GM12878 (cell line): ENCODE measurements around the gene ACTR5. TPM values are rescaled to one million over a fixed set of nuclear protein-coding genes. Genes with fewer than 3 reads are reported as not detected.

ENCODE experiments used
- ATAC-seq: fragments of 200-7000 bp; cut with Tn5 transposase; 3 replicates; pipeline ENCODE4 v1.9.1; 2020; ENCODE audit warnings: mild to moderate bottlenecking, moderate library complexity
- BruUV-seq: library from RNA; stranded (reverse); fragments of 400-500 nt; replicated peaks from 2 replicates; lab custom pipeline; 2021; lab: Mats Ljungman, UMichigan
- CTCF ChIA-PET: fragments of 300-600 bp; sonication (Branson Sonifier 250); formaldehyde crosslinking; extraction: SDS; loops from one replicate; lab custom pipeline; 2021; ENCODE audit warnings: inconsistent platforms; lab: Yijun Ruan, JAX
- POLR2A ChIA-PET: fragments of 350-600 bp; formaldehyde crosslinking; extraction: SDS; loops from one replicate; lab custom pipeline; 2021; ENCODE audit warnings: inconsistent platforms; lab: Charles Lee
- RAD21 ChIA-PET: fragments of 300-600 bp; sonication (Branson Sonifier 250); formaldehyde crosslinking; loops from one replicate; lab custom pipeline; 2023; ENCODE audit warnings: antibody characterized with exemption; ENCODE audit not compliant: unreplicated experiment; lab: Charles Lee
- SMC1A ChIA-PET: fragments of 300-600 bp; sonication (Branson Sonifier 250); formaldehyde crosslinking; loops from one replicate; lab custom pipeline; 2023; ENCODE audit not compliant: unreplicated experiment, uncharacterized antibody; lab: Charles Lee
- DNase-seq: peaks from one replicate; pipeline ENCODE4 v3.0.0-alpha.2; 2011; ENCODE audit warnings: low read depth, low spot score
- FAIRE-seq: peaks from 3 replicates; lab custom pipeline; 2011; peaks lifted over from hg19 to GRCh38; lab: Jason Lieb, UNC
- H2AFZ ChIP-seq: 2 replicates; pipeline ENCODE4 v1.6.0; 2011; ENCODE audit warnings: low read depth, low read length, control low read depth; ENCODE audit not compliant: control insufficient read depth
- H3K27ac ChIP-seq: 2 replicates; pipeline ENCODE4 v1.5.1; 2011; ENCODE audit warnings: control low read depth; ENCODE audit not compliant: control insufficient read depth, insufficient read depth
- H3K27me3 ChIP-seq, 2 experiments: replicated peaks in 1 of 2; 2 replicates each; pipeline versions ENCODE4 v1.6.0 to v1.6.1; 2011; ENCODE audit warnings: low read length in 1 of 2; ENCODE audit not compliant: control insufficient read depth in 2 of 2, insufficient read depth in 2 of 2
- H3K36me3 ChIP-seq, 2 experiments: 2 replicates each; pipeline ENCODE4 v1.5.1; 2011; ENCODE audit warnings: low read length in 1 of 2; ENCODE audit not compliant: control insufficient read depth in 2 of 2, insufficient read depth in 2 of 2
- H3K4me1 ChIP-seq: 2 replicates; pipeline ENCODE4 v1.6.1; 2011; ENCODE audit warnings: mild to moderate bottlenecking, low read length, moderate library complexity, mixed read lengths; ENCODE audit not compliant: control insufficient read depth, insufficient read depth
- H3K4me2 ChIP-seq: 2 replicates; pipeline ENCODE4 v1.6.0; 2011; ENCODE audit warnings: control low read depth; ENCODE audit not compliant: control insufficient read depth, insufficient read depth
- H3K4me3 ChIP-seq: fragments of 200-600 bp; sonication (generic); 2 replicates; pipeline ENCODE4 v1.5.1; 2016
- H3K79me2 ChIP-seq: 2 replicates; pipeline ENCODE4 v1.6.0; 2011; ENCODE audit warnings: low read length; ENCODE audit not compliant: control insufficient read depth, insufficient read depth
- H3K9ac ChIP-seq: 2 replicates; pipeline ENCODE4 v1.8.0; 2011; ENCODE audit warnings: low read length, control low read depth, mixed read lengths; ENCODE audit not compliant: control insufficient read depth, insufficient read depth
- H3K9me3 ChIP-seq: replicated peaks from 3 replicates; pipeline ENCODE4 v1.5.1; 2011; ENCODE audit warnings: mild to moderate bottlenecking, low read length; ENCODE audit not compliant: control insufficient read depth, insufficient read depth
- H4K20me1 ChIP-seq: 2 replicates; pipeline ENCODE4 v1.6.0; 2011; ENCODE audit not compliant: control insufficient read depth, insufficient read depth
- ASH2L ChIP-seq: fragments of 300-600, 200-600 bp; sonication (generic); IDR thresholded peaks from 2 replicates; pipeline ENCODE4 v1.6.1; 2017; ENCODE audit warnings: low read depth, mild to moderate bottlenecking, borderline replicate concordance
- E2F8 ChIP-seq: fragments of 450-650 bp; IDR thresholded peaks from 2 replicates; pipeline ENCODE4 v1.6.1; 2018; ENCODE audit warnings: mild to moderate bottlenecking, low read depth, moderate library complexity; ENCODE audit not compliant: partially characterized antibody
- SIN3A ChIP-seq: IDR thresholded peaks from 2 replicates; pipeline ENCODE4 v1.6.1; 2012; ENCODE audit warnings: low read depth, low read length, improper control_type of control experiment
- STAT3 ChIP-seq: IDR thresholded peaks from 2 replicates; pipeline ENCODE4 v1.6.1; 2011; ENCODE audit warnings: low read depth, low read length, improper control_type of control experiment
- WGBS: methylation state at CpG from one replicate; pipeline ENCODE4 v1.1.6; 2016; ENCODE audit warnings: low lambda C conversion rate; ENCODE audit not compliant: insufficient replicate concordance, insufficient coverage; ENCODE audit errors: missing lambda C conversion rate; 5-methylcytosine and 5-hydroxymethylcytosine counted together
- in situ Hi-C: fragments of 300-500 bp; cut with MboI; formaldehyde crosslinking; loops from 9 replicates; pipeline ENCODE4 v1.14.3; 2018; ENCODE audit warnings: mixed read lengths
- intact Hi-C: fragments of 100-400 bp; cut with micrococcal nuclease; formaldehyde crosslinking; loops from one replicate; pipeline ENCODE4 v1.14.2; 2022; ENCODE audit not compliant: unreplicated experiment
- polyA plus RNA-seq, 11 experiments: library from polyadenylated mRNA; depleted of rRNA in 4 of 11; unstranded in 6 of 11; stranded (reverse) in 5 of 11; fragments of >200 nt; fragmentation: Nextera tagmentation in 4 of 11; fragmentation: Illumina TruSeq in 1 of 11; extraction: Ambion mirVana in 4 of 11; extraction: Trizol in 1 of 11; gene quantifications; 1 replicate in 1 of 11; 2 replicates in 10 of 11; pipeline versions ENCODE4 v1.2.1 to v1.2.3, GENCODE V29; 2011 to 2016; ENCODE audit warnings: inconsistent platforms in 2 of 11, missing spikeins in 2 of 11, low read depth in 1 of 11
- total RNA-seq, 4 experiments: library from RNA; depleted of rRNA in 3 of 4; stranded (reverse); fragments of >200 nt in 3 of 4; fragmentation: Illumina TruSeq in 1 of 4; extraction: Trizol in 1 of 4; gene quantifications; 2 replicates each; pipeline versions ENCODE4 v1.2.1 to v1.2.3, GENCODE V29; 2013 to 2021
- TF ChIP-seq, protein P1 (sequence below): IDR thresholded peaks from 2 replicates; pipeline ENCODE4 v1.6.1; 2011; ENCODE audit warnings: low read depth, low read length, improper control_type of control experiment, borderline replicate concordance
- TF ChIP-seq, protein P2 (sequence below): fragments of 450-650 bp; conservative IDR thresholded peaks from 2 replicates; pipeline ENCODE4 v1.6.1; 2017; ENCODE audit warnings: mild to moderate bottlenecking, moderate library complexity

Gene ACTR5
- total and polyA plus RNA-seq, 10 of the 15 experiments (the other 5 are each of a cell fraction or from before 2014, with no cell fraction given): 0.52 to 14.7 (median 8.8) TPM

- no peak for TF ChIP-seq STAT3
- no peak for TF ChIP-seq SIN3A
- no peak for TF ChIP-seq ASH2L
Observed at GRCh38 chr20:38714308-38714707, 34.0 kb upstream of the ACTR5 start (continued).

DNA sequence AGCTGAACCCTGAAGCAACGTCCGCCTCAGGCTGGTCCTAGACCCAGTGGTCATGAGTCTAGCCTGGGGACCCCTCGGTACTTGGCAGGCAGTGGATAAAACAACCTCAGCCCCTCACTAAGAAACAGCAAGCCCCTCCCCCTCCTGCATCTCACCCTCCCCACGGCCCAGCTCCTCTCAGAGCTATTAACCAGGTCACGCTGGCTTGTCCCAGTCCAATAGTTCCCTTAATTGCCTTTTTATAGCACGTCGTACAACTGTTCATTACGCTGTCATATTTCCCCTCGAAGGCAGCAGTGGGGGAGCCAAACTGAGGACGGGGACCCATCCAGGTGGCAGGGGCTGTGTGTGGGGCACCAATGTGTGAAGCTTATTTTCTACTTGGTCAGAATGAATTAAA, 32.6 kb upstream of the ACTR5 start:
- Histone ChIP-seq H3K9me3 (no peaks in the 10 kb centered on the region), H3K4me3 (no peak overlapping the region), H3K4me1 (no peaks in the 10 kb centered on the region), H3K9ac (no peak overlapping the region), H3K27ac (no peak overlapping the region), H4K20me1 (no peaks in the 10 kb centered on the region), H3K36me3 (no peaks in the 10 kb centered on the region), H3K27me3 (peaks cover 5 to 6% of the 10 kb centered on the region in 2 experiments), H3K4me2 (no peak overlapping the region), H3K79me2 (no peaks in the 10 kb centered on the region), H2AFZ (no peak overlapping the region)
- DNase-seq: no peak
- intact Hi-C loops: no loop called here
- in situ Hi-C loops: no loop called here
- ChIA-PET POLR2A (interaction anchor here (1.2 kb wide), 1 partner anchor 64 kb away, joined by 4 read pairs; no protein-coding TSS in a partner anchor), CTCF (interaction anchor here (1.5 kb wide), 1 partner anchor 35 kb away, joined by 6 read pairs; no protein-coding TSS in a partner anchor), RAD21 (no interaction called here), SMC1A (interaction anchor here (0.6 kb wide), 1 partner anchor 73 kb away, joined by 3 read pairs; no protein-coding TSS in a partner anchor)
- BruUV-seq: no TSS peak
- TF ChIP-seq, protein P1, sequence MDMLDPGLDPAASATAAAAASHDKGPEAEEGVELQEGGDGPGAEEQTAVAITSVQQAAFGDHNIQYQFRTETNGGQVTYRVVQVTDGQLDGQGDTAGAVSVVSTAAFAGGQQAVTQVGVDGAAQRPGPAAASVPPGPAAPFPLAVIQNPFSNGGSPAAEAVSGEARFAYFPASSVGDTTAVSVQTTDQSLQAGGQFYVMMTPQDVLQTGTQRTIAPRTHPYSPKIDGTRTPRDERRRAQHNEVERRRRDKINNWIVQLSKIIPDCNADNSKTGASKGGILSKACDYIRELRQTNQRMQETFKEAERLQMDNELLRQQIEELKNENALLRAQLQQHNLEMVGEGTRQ: no peak
- no peak for TF ChIP-seq E2F8
- TF ChIP-seq, protein P2, sequence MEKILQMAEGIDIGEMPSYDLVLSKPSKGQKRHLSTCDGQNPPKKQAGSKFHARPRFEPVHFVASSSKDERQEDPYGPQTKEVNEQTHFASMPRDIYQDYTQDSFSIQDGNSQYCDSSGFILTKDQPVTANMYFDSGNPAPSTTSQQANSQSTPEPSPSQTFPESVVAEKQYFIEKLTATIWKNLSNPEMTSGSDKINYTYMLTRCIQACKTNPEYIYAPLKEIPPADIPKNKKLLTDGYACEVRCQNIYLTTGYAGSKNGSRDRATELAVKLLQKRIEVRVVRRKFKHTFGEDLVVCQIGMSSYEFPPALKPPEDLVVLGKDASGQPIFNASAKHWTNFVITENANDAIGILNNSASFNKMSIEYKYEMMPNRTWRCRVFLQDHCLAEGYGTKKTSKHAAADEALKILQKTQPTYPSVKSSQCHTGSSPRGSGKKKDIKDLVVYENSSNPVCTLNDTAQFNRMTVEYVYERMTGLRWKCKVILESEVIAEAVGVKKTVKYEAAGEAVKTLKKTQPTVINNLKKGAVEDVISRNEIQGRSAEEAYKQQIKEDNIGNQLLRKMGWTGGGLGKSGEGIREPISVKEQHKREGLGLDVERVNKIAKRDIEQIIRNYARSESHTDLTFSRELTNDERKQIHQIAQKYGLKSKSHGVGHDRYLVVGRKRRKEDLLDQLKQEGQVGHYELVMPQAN: no peak
- no peak for ATAC-seq
- WGBS: 23% methylated on average over 10 of the region's 10 CpGs
- FAIRE-seq: no peak
